Progenitor cell of endocrine pancreas (in vitro differentiated cells): Measurements from ENCODE around the gene WWP2. TPM values are rescaled to one million over a fixed set of nuclear protein-coding genes. Genes with fewer than 3 reads are reported as not detected.

Experiments used
- DNase-seq: peaks from one replicate; pipeline ENCODE4 v3.0.0; 2021; ENCODE audit warnings: low spot score; ENCODE audit not compliant: unreplicated experiment
- H3K27ac Mint-ChIP-seq: 2 replicates; pipeline ENCODE4 v1.8.0; 2021; ENCODE audit warnings: mild to moderate bottlenecking, moderate library complexity, mixed read lengths
- H3K27me3 Mint-ChIP-seq: 2 replicates; pipeline ENCODE4 v1.8.0; 2021; ENCODE audit warnings: mixed read lengths
- H3K36me3 Mint-ChIP-seq: 2 replicates; pipeline ENCODE4 v1.8.0; 2022; ENCODE audit warnings: mixed read lengths; ENCODE audit not compliant: insufficient read depth
- H3K4me1 Mint-ChIP-seq: 2 replicates; pipeline ENCODE4 v1.8.0; 2021; ENCODE audit warnings: low read depth, mixed read lengths
- H3K4me3 Mint-ChIP-seq: 2 replicates; pipeline ENCODE4 v1.8.0; 2021; ENCODE audit warnings: low read depth, mild to moderate bottlenecking, moderate library complexity, mixed read lengths
- H3K9me3 Mint-ChIP-seq: 2 replicates; pipeline ENCODE4 v1.8.0; 2021; ENCODE audit warnings: low read depth, mixed read lengths
- CTCF ChIP-seq: fragments of 200-600 bp; sonication (generic); IDR thresholded peaks from one replicate; pipeline ENCODE4 v1.5.0; 2021; ENCODE audit warnings: antibody characterized with exemption, mild to moderate bottlenecking; ENCODE audit not compliant: unreplicated experiment
- total RNA-seq: library from RNA; stranded (reverse); gene quantifications from 2 replicates; pipeline ENCODE4 v1.2.1, GENCODE V29; 2021

WWP2 gene
- total RNA-seq, 1 donor from 2014 or later: 62.3 TPM

- peaks cover 22% of the 10 kb centered on the region for H3K36me3 Mint-ChIP-seq
- H3K27me3 Mint-ChIP-seq: no peaks in the 10 kb centered on the region
- peaks cover 37% of the 10 kb centered on the region for H3K4me1 Mint-ChIP-seq
- DNase-seq: no peak
- H3K4me3 Mint-ChIP-seq: peak overlapping the region; percentile 49
- no peak for TF ChIP-seq CTCF
- H3K9me3 Mint-ChIP-seq: no peaks in the 10 kb centered on the region
- H3K27ac Mint-ChIP-seq: peak overlapping the region; percentile 86
Observed at GRCh38 chr16:69721441-69721957, 40.6 kb upstream of the WWP2 start.

GRCh38 chr16:69724414-69724873 lies 37.7 kb upstream of the WWP2 start:
- no peak for TF ChIP-seq CTCF
- Mint-ChIP-seq H3K27me3 (no peaks in the 10 kb centered on the region), H3K36me3 (peaks cover 11% of the 10 kb centered on the region), H3K4me3 (peak overlapping the region; percentile 85), H3K4me1 (peaks cover 50% of the 10 kb centered on the region), H3K27ac (peak overlapping the region; percentile 100), H3K9me3 (no peaks in the 10 kb centered on the region)
- DNase-seq: no peak

GRCh38 chr16:69724981-69725479 lies 37.1 kb upstream of the WWP2 start:
- DNase-seq: no peak
- Mint-ChIP-seq H3K9me3 (no peaks in the 10 kb centered on the region), H3K27ac (peak overlapping the region; percentile 100), H3K4me1 (peaks cover 53% of the 10 kb centered on the region), H3K4me3 (peak overlapping the region; percentile 85), H3K36me3 (peaks cover 12% of the 10 kb centered on the region), H3K27me3 (no peaks in the 10 kb centered on the region)
- TF ChIP-seq CTCF: no peak

- DNase-seq: no peak
- no peak for TF ChIP-seq CTCF
Observed at GRCh38 chr16:69725480-69726312, 36.4 kb upstream of the WWP2 start.

GRCh38 chr16:69726313-69727060 lies 35.6 kb upstream of the WWP2 start, which contains the start of gene NQO1:
NQO1 (minus strand) TSS chr16:69726560; CDS start chr16:69726439, 121 bp downstream.
- Mint-ChIP-seq H3K9me3 (no peaks in the 10 kb centered on the region), H3K4me3 (peak within 1 kb of the TSS; percentile 85), H3K36me3 (peaks cover 7% of the 10 kb centered on the region), H3K27me3 (no peaks in the 10 kb centered on the region), H3K27ac (peak within 1 kb of the TSS; percentile 100), H3K4me1 (peaks cover 49% of the 10 kb centered on the region)
- TF ChIP-seq CTCF: no peak
- DNase-seq: peak; percentile 90

More at GRCh38 chr16:69725480-69726312, 36.4 kb upstream of the WWP2 start:
- peak overlapping the region; percentile 100 for H3K27ac Mint-ChIP-seq
- H3K4me3 Mint-ChIP-seq: peak overlapping the region; percentile 85
- no peaks in the 10 kb centered on the region for H3K9me3 Mint-ChIP-seq
- H3K36me3 Mint-ChIP-seq: peaks cover 9% of the 10 kb centered on the region
- no peaks in the 10 kb centered on the region for H3K27me3 Mint-ChIP-seq
- peaks cover 53% of the 10 kb centered on the region for H3K4me1 Mint-ChIP-seq
